ENCODE measurements around the gene MGAT5.

The MGAT5 gene

GRCh38 chr2:134370655-134371445 lies 117.0 kb downstream of the MGAT5 start:
- DNase-seq: no peak

DNA sequence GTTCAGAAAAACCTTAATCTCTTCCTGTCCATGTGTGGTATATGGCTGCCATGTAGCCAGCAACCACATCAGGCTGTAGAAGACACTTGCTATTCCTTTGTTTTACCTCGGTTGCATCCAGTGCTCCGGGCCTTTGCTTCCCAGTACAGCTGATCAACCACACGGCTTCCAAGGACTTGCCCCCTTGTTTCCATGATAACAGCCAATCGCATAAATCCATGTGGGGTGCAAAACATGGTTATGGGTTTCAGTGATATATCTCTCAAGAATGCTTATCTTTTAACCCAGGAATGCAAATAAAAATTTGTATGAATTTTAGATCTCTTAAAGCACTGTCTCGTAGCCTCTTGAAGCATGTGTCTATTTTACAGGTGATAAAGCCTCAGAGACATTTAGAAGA lies 118.3 kb downstream of the MGAT5 start:
- DNase-seq: no peak

GRCh38 chr2:134372611-134373131 lies 118.8 kb downstream of the MGAT5 start:
- peak; percentile 56 for DNase-seq

DNA sequence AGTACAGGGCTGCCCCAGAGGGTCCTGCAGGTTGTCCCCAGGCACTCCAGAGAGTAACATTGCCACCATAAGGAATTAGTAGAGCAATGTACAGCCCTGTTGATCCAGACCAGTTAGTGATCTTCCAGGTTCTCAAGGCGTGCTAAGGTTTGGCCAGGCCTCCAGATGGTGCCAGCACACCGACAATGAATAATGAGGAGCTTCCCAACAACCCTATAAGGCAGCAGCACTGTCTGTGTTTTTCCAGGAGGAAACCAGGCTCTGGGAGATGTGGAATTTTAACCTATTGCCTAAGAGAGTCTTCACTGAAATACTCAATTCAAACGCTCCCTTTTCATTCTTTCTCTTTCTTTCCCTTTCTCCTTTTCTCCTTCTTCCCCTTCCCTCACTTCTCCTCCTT lies 122.1 kb downstream of the MGAT5 start:
- DNase-seq: peak; percentile 15

GRCh38 chr2:134377730-134378129 lies 123.9 kb downstream of the MGAT5 start:
- DNase-seq: no peak

DNA sequence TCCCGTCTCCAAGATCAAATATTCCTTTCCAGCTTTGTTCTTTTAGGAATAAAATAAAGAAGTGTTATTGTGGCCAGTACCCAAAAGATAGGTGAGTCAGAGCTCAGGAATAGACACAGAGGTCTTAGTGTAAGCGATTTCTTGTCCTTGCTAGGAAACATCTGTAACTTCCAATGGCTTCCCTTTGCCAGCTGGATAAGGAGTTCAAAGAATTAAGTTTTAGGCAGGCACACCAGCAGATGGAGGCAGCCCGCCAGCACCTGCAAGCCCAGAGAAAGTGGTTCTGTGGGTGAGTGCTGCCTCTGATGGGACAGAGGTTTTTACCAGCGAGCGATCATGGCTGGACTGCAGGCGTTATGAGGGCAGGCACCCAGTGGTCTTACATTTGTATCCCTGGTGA lies 125.4 kb downstream of the MGAT5 start:
- DNase-seq: no peak

- no peak for DNase-seq
Measured at GRCh38 chr2:134379722-134380121, 125.8 kb downstream of the MGAT5 start.

DNA sequence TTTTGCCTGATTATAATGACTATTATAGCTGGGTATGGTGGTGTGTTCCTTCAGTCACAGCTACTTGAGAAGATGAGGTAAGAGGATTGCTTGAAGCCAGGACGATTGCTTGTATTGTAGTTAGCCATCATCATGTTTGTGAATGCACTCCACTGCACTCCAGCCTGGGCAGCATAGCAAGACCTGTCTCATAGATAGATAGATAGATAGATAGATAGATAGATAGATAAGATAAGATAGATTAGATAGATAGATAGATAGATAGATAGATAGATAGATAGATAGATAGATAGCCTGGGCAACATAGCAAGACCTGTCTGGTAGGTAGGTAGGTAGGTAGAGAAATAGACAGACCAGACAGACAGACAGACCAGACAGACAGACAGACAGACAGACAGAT lies 127.3 kb downstream of the MGAT5 start:
- DNase-seq: no peak

DNA sequence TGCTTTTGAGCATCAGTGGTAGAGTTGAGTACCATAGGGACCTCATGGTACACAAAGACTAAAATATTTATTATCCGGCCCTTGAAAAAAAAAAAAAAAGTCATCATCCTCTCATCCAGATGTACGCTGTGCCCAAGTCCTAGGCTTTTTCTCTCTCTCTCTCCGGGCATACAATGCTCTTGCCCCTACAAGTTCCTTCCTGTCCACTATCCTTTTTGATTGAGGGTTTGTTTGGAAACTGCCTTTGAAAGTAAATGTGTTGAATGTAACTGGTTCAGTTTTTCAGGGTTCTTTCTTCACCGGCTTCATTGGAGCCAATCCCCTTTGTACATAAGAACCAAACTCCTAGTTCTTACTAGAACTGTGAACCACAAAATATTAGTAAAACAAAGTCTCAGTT lies 130.3 kb downstream of the MGAT5 start:
- DNase-seq: no peak

- no peak for DNase-seq
Measured at GRCh38 chr2:134385195-134385594, 131.3 kb downstream of the MGAT5 start.

- no peak for DNase-seq
Measured at GRCh38 chr2:134386310-134386709, 132.4 kb downstream of the MGAT5 start.

GRCh38 chr2:134389381-134389780 lies 135.5 kb downstream of the MGAT5 start:
- no peak for DNase-seq

DNA sequence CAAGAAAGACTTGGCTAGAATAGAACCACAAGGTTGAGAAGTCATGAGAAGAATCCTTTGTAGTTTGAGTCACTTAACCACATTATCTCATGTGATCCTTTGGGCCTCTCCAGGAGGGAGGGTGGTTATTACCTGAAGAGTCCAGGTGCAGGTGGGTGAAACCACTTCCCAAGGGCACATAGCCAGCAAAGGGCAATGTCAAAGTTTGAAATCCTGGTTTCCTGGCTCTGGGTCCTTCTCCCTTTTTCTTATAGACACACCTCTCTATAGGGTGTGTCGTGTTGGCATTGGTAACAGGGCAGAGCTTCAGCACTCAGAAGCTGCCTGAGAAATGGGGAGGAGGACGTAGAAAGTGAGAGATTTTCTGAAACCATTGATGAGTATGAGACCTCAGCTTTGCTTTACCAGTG lies 137.9 kb downstream of the MGAT5 start:
- DNase-seq: no peak

- no peak for DNase-seq
Measured at GRCh38 chr2:134392442-134393074, 138.7 kb downstream of the MGAT5 start.

GRCh38 chr2:134393075-134393461 lies 139.2 kb downstream of the MGAT5 start:
- DNase-seq: no peak

GRCh38 chr2:134395779-134396178 lies 141.9 kb downstream of the MGAT5 start:
- no peak for DNase-seq

GRCh38 chr2:134396493-134396892 lies 142.6 kb downstream of the MGAT5 start:
- DNase-seq: no peak

- DNase-seq: no peak
Measured at GRCh38 chr2:134397146-134397896, 143.4 kb downstream of the MGAT5 start.

- no peak for DNase-seq
Measured at GRCh38 chr2:134398300-134398699, 144.4 kb downstream of the MGAT5 start.

DNA sequence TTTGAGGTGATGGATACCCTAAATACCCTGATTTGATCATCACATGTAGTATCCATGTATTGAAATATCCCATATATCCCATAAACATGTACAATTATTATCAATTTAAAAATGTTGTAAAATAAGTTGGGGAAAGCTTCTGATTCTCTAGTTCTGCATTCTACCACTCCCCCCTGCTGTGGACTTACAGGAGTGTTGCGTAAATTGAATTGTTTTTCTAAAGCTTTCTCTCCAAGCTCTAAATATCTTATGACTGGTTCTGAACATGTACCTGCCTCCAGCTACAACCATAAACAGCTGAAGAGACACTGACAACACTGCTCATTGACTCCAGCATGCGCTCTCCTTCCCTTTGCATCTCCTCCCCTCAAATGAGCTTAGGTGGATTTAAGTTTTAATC lies 145.2 kb downstream of the MGAT5 start:
- DNase-seq: no peak

- no peak for DNase-seq
Measured at GRCh38 chr2:134401081-134401497, 147.2 kb downstream of the MGAT5 start.

DNA sequence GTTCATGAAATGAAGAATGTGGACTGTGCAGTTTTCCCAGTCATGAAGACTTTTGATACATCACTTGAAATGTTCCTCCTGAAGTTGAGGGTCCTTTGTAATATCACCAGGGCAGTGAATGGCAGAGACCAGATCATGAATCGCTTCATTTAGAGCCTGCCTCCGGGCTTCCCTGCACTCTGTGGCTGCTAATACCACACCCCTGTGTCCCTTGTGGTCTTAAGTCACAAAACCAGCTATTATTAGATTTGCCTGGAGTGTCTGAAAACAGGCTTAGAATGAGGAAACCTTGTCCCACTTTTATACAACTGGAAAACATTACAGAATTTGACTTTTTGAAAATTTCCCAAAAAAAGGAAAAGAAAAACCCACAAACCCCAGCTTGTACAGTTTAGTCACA lies 147.9 kb downstream of the MGAT5 start:
- no peak for DNase-seq

DNA sequence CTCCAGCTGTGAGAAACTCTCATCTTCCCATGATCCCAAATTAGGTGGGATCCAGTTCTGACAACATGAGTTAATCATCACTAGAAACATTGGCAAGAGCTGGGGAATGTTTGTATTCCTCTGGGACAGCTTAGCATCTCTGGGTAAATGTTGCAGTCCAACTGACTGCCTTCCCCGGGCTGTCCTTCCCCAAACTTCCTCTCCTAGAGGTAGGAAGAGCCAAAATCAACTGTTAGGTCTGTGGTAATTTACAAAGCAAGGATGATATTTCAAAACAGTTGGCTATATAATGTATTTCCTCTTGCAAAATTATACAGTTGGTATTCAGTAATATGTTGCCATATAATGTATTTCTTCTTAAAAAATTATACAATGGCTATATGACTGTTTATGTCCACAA lies 148.5 kb downstream of the MGAT5 start:
- DNase-seq: no peak

DNA sequence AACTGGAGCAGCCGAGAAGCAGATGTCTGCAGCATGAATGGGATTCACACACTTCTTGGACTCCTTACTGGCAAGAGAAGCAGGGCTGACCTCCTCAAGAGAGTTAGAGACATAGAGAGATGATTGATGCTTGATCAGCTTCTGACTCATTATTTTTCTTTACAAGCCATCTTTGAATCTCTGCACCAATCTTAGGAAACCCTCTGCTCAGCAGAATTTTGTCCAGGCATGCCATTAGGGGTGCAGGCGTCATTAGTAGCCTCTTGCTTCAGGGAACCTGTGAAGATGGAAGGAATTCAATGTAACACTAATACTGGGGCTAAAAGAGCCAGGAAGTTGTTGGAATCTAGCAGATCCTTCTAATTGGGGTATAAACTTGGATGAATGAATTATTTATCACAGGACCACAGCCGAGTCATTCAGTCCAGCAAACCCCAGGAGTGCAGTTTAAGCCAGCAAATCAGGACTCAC lies 151.8 kb downstream of the MGAT5 start:
- DNase-seq: no peak

Data from NCI-H1092 (cell line).